OCI-LY1 (cell line): ENCODE results near the gene CEMIP2.

Experiments used
- CTCF ChIP-seq: fragments of 200-600 bp; sonication (generic), shearing (Covaris generic); IDR thresholded peaks from 2 replicates; pipeline ENCODE4 v1.5.1; 2017; ENCODE audit warnings: mild to moderate bottlenecking, antibody characterized with exemption, low read length, moderate library complexity, mixed read lengths
- EZH2 ChIP-seq: fragments of 200-600 bp; sonication (generic), shearing (Covaris generic); IDR thresholded peaks from 2 replicates; pipeline ENCODE4 v1.8.0; 2017; ENCODE audit warnings: borderline replicate concordance, mixed run types, mild to moderate bottlenecking, antibody characterized with exemption, low read length, moderate library complexity, mixed read lengths

- TF ChIP-seq CTCF (0 out of 2 replicates have a peak, but pooled peaks have one; percentile 18), EZH2 (no peak)
These were observed 14.8 kb upstream of the CEMIP2 start for GRCh38 chr9:71783120-71783523.
